Lower lobe of right lung (tissue), 2 donors: ENCODE measurements around the gene CCNI. TPM values are rescaled to one million over a fixed set of nuclear protein-coding genes. Genes with fewer than 3 reads are reported as not detected.
"Not testable (repeated sequence)": the region's sequence is repeated elsewhere in the genome, so short reads cannot be mapped to it uniquely, and the experiment has no call there.

Experiments
- ATAC-seq, 2 donors: fragments of 200-7000 bp; cut with Tn5 transposase; one replicate each; pipeline ENCODE4 v1.9.1; 2020 to 2022; ENCODE audit warnings: mild to moderate bottlenecking in 2 of 2, moderate library complexity in 2 of 2
- DNase-seq: peaks from one replicate; pipeline ENCODE4 v3.0.0-alpha.2; 2020
- H3K27ac ChIP-seq: fragments of 200-600 bp; one replicate; pipeline ENCODE4 v1.8.0; 2022
- H3K27me3 ChIP-seq: fragments of 200-600 bp; one replicate; pipeline ENCODE4 v1.8.0; 2022; ENCODE audit warnings: low read depth
- H3K36me3 ChIP-seq: fragments of 200-600 bp; one replicate; pipeline ENCODE4 v1.8.0; 2022; ENCODE audit warnings: mild to moderate bottlenecking
- H3K4me1 ChIP-seq: fragments of 200-600 bp; one replicate; pipeline ENCODE4 v1.8.0; 2022
- H3K4me3 ChIP-seq: fragments of 200-600 bp; one replicate; pipeline ENCODE4 v1.8.0; 2022; ENCODE audit warnings: mild to moderate bottlenecking
- H3K9me3 ChIP-seq: fragments of 200-600 bp; one replicate; pipeline ENCODE4 v1.8.0; 2022
- CTCF ChIP-seq: fragments of 200-600 bp; IDR thresholded peaks from one replicate; pipeline ENCODE4 v1.8.0; 2022; ENCODE audit warnings: antibody characterized with exemption, mild to moderate bottlenecking
- intact Hi-C: fragments of 100-400 bp; cut with DNase I; formaldehyde crosslinking; loops from one replicate; pipeline ENCODE4 v1.11.0; 2022
- total RNA-seq: library from RNA; stranded (reverse); fragmentation: NEBNext Ultra II Directional; extraction: Animal tissue kit (Norgen Biotek cat#: 25700); gene quantifications from one replicate; pipeline ENCODE4 v1.2.1, GENCODE V29; 2021
- donor health status: DM: no; HTN: yes; CAD: no; lungs with severe emphysema.

Gene CCNI
- total RNA-seq, 1 donor from 2014 or later = 327 TPM

- no peak for DNase-seq
- no peak for TF ChIP-seq CTCF
- no peaks in the 10 kb centered on the region for H3K9me3 ChIP-seq
- no peaks in the 10 kb centered on the region for H3K27me3 ChIP-seq
- no peak for ATAC-seq
- peak overlapping the region; percentile 51 for H3K27ac ChIP-seq
- intact Hi-C loops = no loop called here
- no peak overlapping the region for H3K4me3 ChIP-seq
- no peaks in the 10 kb centered on the region for H3K36me3 ChIP-seq
- peaks cover 7% of the 10 kb centered on the region for H3K4me1 ChIP-seq
These were observed 17.6 kb upstream of the CCNI start for GRCh38 chr4:77093401-77093800.

GRCh38 chr4:77092975-77093374 is 17.2 kb upstream of the CCNI start:
- intact Hi-C loops = no loop called here
- no peak for TF ChIP-seq CTCF
- DNase-seq = no peak
- H3K4me1 ChIP-seq = peaks cover 7% of the 10 kb centered on the region
- H3K36me3 ChIP-seq = no peaks in the 10 kb centered on the region
- no peaks in the 10 kb centered on the region for H3K9me3 ChIP-seq
- peak overlapping the region; percentile 51 for H3K27ac ChIP-seq
- no peak overlapping the region for H3K4me3 ChIP-seq
- no peaks in the 10 kb centered on the region for H3K27me3 ChIP-seq
- no peak for ATAC-seq

- Histone ChIP-seq H3K36me3 (no peaks in the 10 kb centered on the region), H3K9me3 (no peaks in the 10 kb centered on the region), H3K4me1 (no peaks in the 10 kb centered on the region), H3K27ac (no peak overlapping the region), H3K4me3 (no peak overlapping the region), H3K27me3 (no peaks in the 10 kb centered on the region)
- ATAC-seq (no peak), DNase-seq (no peak)
- TF ChIP-seq CTCF = no peak
- intact Hi-C loops = no loop called here
These were observed 14.1 kb upstream of the CCNI start for GRCh38 chr4:77089866-77090265.

- H3K36me3 ChIP-seq, H3K4me3 ChIP-seq, ATAC-seq, H3K4me1 ChIP-seq, DNase-seq, H3K27me3 ChIP-seq, H3K27ac ChIP-seq, intact Hi-C loops, H3K9me3 ChIP-seq: not testable (repeated sequence)
These were observed 11.2 kb upstream of the CCNI start for GRCh38 chr4:77087027-77087426.

- Histone ChIP-seq H3K27me3 (no peaks in the 10 kb centered on the region), H3K27ac (no peak overlapping the region), H3K4me1 (no peaks in the 10 kb centered on the region), H3K36me3 (no peaks in the 10 kb centered on the region), H3K9me3 (no peaks in the 10 kb centered on the region), H3K4me3 (no peak overlapping the region)
- no peak for ATAC-seq
- no peak for DNase-seq
- intact Hi-C loops = no loop called here
- TF ChIP-seq CTCF = no peak
These were observed 8.3 kb upstream of the CCNI start for GRCh38 chr4:77084019-77084639.

- Histone ChIP-seq H3K4me3 (no peak overlapping the region), H3K27me3 (no peaks in the 10 kb centered on the region), H3K9me3 (no peaks in the 10 kb centered on the region), H3K36me3 (no peaks in the 10 kb centered on the region), H3K27ac (no peak overlapping the region), H3K4me1 (no peaks in the 10 kb centered on the region)
- intact Hi-C loops = no loop called here
- DNase-seq (no peak), ATAC-seq (no peak)
- no peak for TF ChIP-seq CTCF
These were observed 7.3 kb upstream of the CCNI start for GRCh38 chr4:77082886-77083608.

- H3K27me3 ChIP-seq, H3K27ac ChIP-seq, H3K4me1 ChIP-seq, H3K9me3 ChIP-seq, intact Hi-C loops, ATAC-seq, DNase-seq, H3K4me3 ChIP-seq, H3K36me3 ChIP-seq: not testable (repeated sequence)
These were observed 5.0 kb upstream of the CCNI start for GRCh38 chr4:77080806-77081205.
